HepG2 (cell line): ENCODE measurements around the gene GLYAT. TPM values are rescaled to one million over a fixed set of nuclear protein-coding genes. Genes with fewer than 3 reads are reported as not detected.

ENCODE experiments used
- ATAC-seq: fragments of 200-7000 bp; cut with Tn5 transposase; 3 replicates; pipeline ENCODE4 v1.9.1; 2020; ENCODE audit warnings: mild to moderate bottlenecking, moderate library complexity
- BruUV-seq: library from RNA; stranded (reverse); fragments of 400-500 nt; replicated peaks from 2 replicates; lab custom pipeline; 2021; lab: Mats Ljungman, UMichigan
- CTCF ChIA-PET: fragments of 300-600 bp; formaldehyde crosslinking; extraction: SDS; loops from one replicate; lab custom pipeline; 2021; ENCODE audit warnings: low total read pairs, inconsistent platforms, low intra/inter-chr PET ratio; lab: Yijun Ruan, JAX
- POLR2A ChIA-PET: fragments of 350-600 bp; sonication (Branson Sonifier 250); formaldehyde crosslinking; loops from one replicate; lab custom pipeline; 2020; ENCODE audit warnings: antibody characterized with exemption, inconsistent platforms; lab: Yijun Ruan, JAX
- DNase-seq: peaks from one replicate; pipeline ENCODE4 v3.0.0-alpha.2; 2015; ENCODE audit warnings: low spot score
- FAIRE-seq: peaks from 3 replicates; lab custom pipeline; 2011; peaks lifted over from hg19 to GRCh38; lab: Jason Lieb, UNC
- H2AFZ ChIP-seq: one replicate; pipeline ENCODE4 v1.6.1; 2011; ENCODE audit warnings: low read length, inconsistent platforms
- H3K27ac ChIP-seq: fragments of 300-600 bp; 3 replicates; pipeline ENCODE4 v1.8.0; 2011; ENCODE audit warnings: mixed run types, mild to moderate bottlenecking, mixed read lengths, low read length, inconsistent platforms; ENCODE audit not compliant: insufficient read depth; ENCODE audit errors: extremely low read length
- H3K27me3 ChIP-seq, 2 experiments: fragments of 200-600 bp in 1 of 2; 2 replicates in 1 of 2; 3 replicates in 1 of 2; pipeline versions ENCODE4 v1.6.0 to v1.8.0; 2011; ENCODE audit warnings: low read length in 2 of 2, mild to moderate bottlenecking in 2 of 2, moderate library complexity in 2 of 2, inconsistent platforms in 1 of 2; ENCODE audit not compliant: insufficient read depth in 2 of 2, control insufficient read depth in 1 of 2
- H3K36me3 ChIP-seq, 2 experiments: fragments of 200-600 bp in 1 of 2; replicated peaks in 1 of 2; 2 replicates in 1 of 2; 3 replicates in 1 of 2; pipeline versions ENCODE4 v1.5.1 to v1.8.0; 2011; ENCODE audit warnings: low read length in 2 of 2, inconsistent platforms in 1 of 2; ENCODE audit not compliant: insufficient read depth in 2 of 2, control insufficient read depth in 1 of 2
- H3K4me1 ChIP-seq: 2 replicates; pipeline ENCODE4 v1.5.1; 2012; ENCODE audit warnings: low read length, inconsistent platforms; ENCODE audit not compliant: insufficient read depth
- H3K4me2 ChIP-seq: 2 replicates; pipeline ENCODE4 v1.6.0; 2011; ENCODE audit warnings: low read depth, low read length, inconsistent platforms
- H3K4me3 ChIP-seq, 3 experiments: fragments of 200-600 bp in 1 of 3; sonication (generic), shearing (Covaris generic) in 1 of 3; replicated peaks in 1 of 3; 2 replicates each; pipeline ENCODE4 v1.5.1; 2011 to 2016; ENCODE audit warnings: low read length in 3 of 3, inconsistent platforms in 2 of 3, low read depth in 2 of 3, mild to moderate bottlenecking in 2 of 3, control low read depth in 1 of 3, mixed read lengths in 1 of 3; ENCODE audit not compliant: insufficient read depth in 1 of 3
- H3K79me2 ChIP-seq: one replicate; pipeline ENCODE4 v1.6.1; 2011; ENCODE audit warnings: low read length, inconsistent platforms; ENCODE audit not compliant: insufficient read depth
- H3K9ac ChIP-seq: 2 replicates; pipeline ENCODE4 v1.6.0; 2011; ENCODE audit warnings: mild to moderate bottlenecking, low read depth, low read length, inconsistent platforms; ENCODE audit not compliant: insufficient read depth
- H3K9me3 ChIP-seq: 2 replicates; pipeline ENCODE4 v1.5.1; 2012; ENCODE audit warnings: mild to moderate bottlenecking, low read length
- H4K20me1 ChIP-seq: 2 replicates; pipeline ENCODE4 v1.6.0; 2011; ENCODE audit warnings: inconsistent platforms, mild to moderate bottlenecking, low read length, moderate library complexity; ENCODE audit not compliant: insufficient read depth
- CBFB ChIP-seq: sonication (generic); formaldehyde crosslinking; IDR thresholded peaks from 2 replicates; pipeline ENCODE4 v1.4.0; 2020; ENCODE audit warnings: missing genetic modification reagents
- FIP1L1 ChIP-seq: fragments of 200-400 bp; formaldehyde crosslinking; IDR thresholded peaks from 2 replicates; pipeline ENCODE4 v1.6.1; 2018; ENCODE audit warnings: low read depth, mild to moderate bottlenecking, low read length, moderate library complexity, borderline replicate concordance; ENCODE audit not compliant: insufficient read depth
- FOXA3 ChIP-seq: IDR thresholded peaks from 2 replicates; pipeline ENCODE4 v1.6.1; 2016; ENCODE audit warnings: missing genetic modification reagents, missing compliant biosample characterization
- MAFG ChIP-seq: sonication (generic); formaldehyde crosslinking; IDR thresholded peaks from 2 replicates; pipeline ENCODE4 v1.5.1; 2020; ENCODE audit warnings: mild to moderate bottlenecking, missing genetic modification reagents
- MBD4 ChIP-seq: IDR thresholded peaks from 2 replicates; pipeline ENCODE4 v1.6.1; 2012; ENCODE audit warnings: low read length, inconsistent platforms, borderline replicate concordance
- MED1 ChIP-seq: sonication (generic); formaldehyde crosslinking; IDR thresholded peaks from 2 replicates; pipeline ENCODE4 v1.4.0; 2020; ENCODE audit warnings: missing genetic modification reagents
- MZF1 ChIP-seq: sonication (generic); formaldehyde crosslinking; IDR thresholded peaks from 2 replicates; pipeline ENCODE4 v1.8.1; 2023; ENCODE audit warnings: mild to moderate bottlenecking, missing genetic modification reagents, borderline replicate concordance
- SAP130 ChIP-seq: IDR thresholded peaks from 2 replicates; pipeline ENCODE4 v1.6.1; 2016; ENCODE audit warnings: low read depth
- TMF1 ChIP-seq: sonication (generic); formaldehyde crosslinking; IDR thresholded peaks from 2 replicates; pipeline ENCODE4 v1.8.1; 2022; ENCODE audit warnings: low read depth, missing genetic modification reagents
- ZBTB7A ChIP-seq: sonication (generic); formaldehyde crosslinking; IDR thresholded peaks from 2 replicates; pipeline ENCODE4 v1.8.0; 2022; ENCODE audit warnings: mild to moderate bottlenecking, missing genetic modification reagents
- ZFP1 ChIP-seq: IDR thresholded peaks from 2 replicates; pipeline ENCODE4 v1.6.1; 2016
- ZMAT3 ChIP-seq: sonication (generic); formaldehyde crosslinking; conservative IDR thresholded peaks from 2 replicates; pipeline ENCODE4 v1.7.0; 2021; ENCODE audit warnings: missing genetic modification reagents
- ZNF224 ChIP-seq: sonication (generic); formaldehyde crosslinking; IDR thresholded peaks from 2 replicates; pipeline ENCODE4 v1.5.0; 2020; ENCODE audit warnings: mild to moderate bottlenecking, missing genetic modification reagents
- ZNF468 ChIP-seq: sonication (generic); formaldehyde crosslinking; IDR thresholded peaks from 2 replicates; pipeline ENCODE4 v1.8.0; 2022; ENCODE audit warnings: mild to moderate bottlenecking, moderate library complexity, missing genetic modification reagents
- in situ Hi-C: cut with HindIII; loops from 2 replicates; pipeline ENCODE4 v1.10.0; 2017; ENCODE audit warnings: low pct_unique_long_range_greater_than_20kb; ENCODE audit not compliant: extremely low pct_ligation_motif_present
- intact Hi-C: fragments of 100-400 bp; cut with micrococcal nuclease; formaldehyde crosslinking; loops from one replicate; pipeline ENCODE4 v1.10.0; 2022; ENCODE audit not compliant: unreplicated experiment
- polyA plus RNA-seq, 8 experiments: library from polyadenylated mRNA; depleted of rRNA in 3 of 8; stranded (reverse) in 7 of 8; unstranded in 1 of 8; fragments of >200 nt; fragmentation: Illumina TruSeq in 4 of 8; extraction: Trizol in 4 of 8; gene quantifications; 2 replicates each; pipeline versions ENCODE4 v1.2.1 to v1.2.3, GENCODE V29; 2011 to 2016; ENCODE audit warnings: low read depth in 4 of 8, missing spikeins in 1 of 8, mixed read lengths in 1 of 8; ENCODE audit not compliant: insufficient read depth in 1 of 8
- total RNA-seq, 5 experiments: library from RNA; depleted of rRNA; stranded (reverse); fragments of >200 nt; fragmentation: Illumina TruSeq; extraction: Trizol; gene quantifications; 2 replicates each; pipeline ENCODE4 v1.2.3, GENCODE V29; 2016; ENCODE audit warnings: low read depth in 1 of 5
- TF ChIP-seq, protein P1 (sequence below): sonication (generic); formaldehyde crosslinking; IDR thresholded peaks from 2 replicates; pipeline ENCODE4 v1.4.0; 2020; ENCODE audit warnings: mild to moderate bottlenecking, missing genetic modification reagents
- TF ChIP-seq, protein P2 (sequence below): fragments of 450-650 bp; IDR thresholded peaks from 2 replicates; pipeline ENCODE4 v1.6.1; 2017; ENCODE audit warnings: mild to moderate bottlenecking
- TF ChIP-seq, protein P3 (sequence below): IDR thresholded peaks from 2 replicates; pipeline ENCODE4 v1.6.1; 2016; ENCODE audit warnings: low read depth, borderline replicate concordance
- TF ChIP-seq, protein P4 (sequence below): sonication (generic); formaldehyde crosslinking; conservative IDR thresholded peaks from 2 replicates; pipeline ENCODE4 v1.8.1; 2023; ENCODE audit warnings: missing genetic modification reagents

Gene GLYAT
- total and polyA plus RNA-seq, 2 of the 13 experiments (the other 11 are each of a cell fraction or from before 2014, with no cell fraction given): not detected

DNA sequence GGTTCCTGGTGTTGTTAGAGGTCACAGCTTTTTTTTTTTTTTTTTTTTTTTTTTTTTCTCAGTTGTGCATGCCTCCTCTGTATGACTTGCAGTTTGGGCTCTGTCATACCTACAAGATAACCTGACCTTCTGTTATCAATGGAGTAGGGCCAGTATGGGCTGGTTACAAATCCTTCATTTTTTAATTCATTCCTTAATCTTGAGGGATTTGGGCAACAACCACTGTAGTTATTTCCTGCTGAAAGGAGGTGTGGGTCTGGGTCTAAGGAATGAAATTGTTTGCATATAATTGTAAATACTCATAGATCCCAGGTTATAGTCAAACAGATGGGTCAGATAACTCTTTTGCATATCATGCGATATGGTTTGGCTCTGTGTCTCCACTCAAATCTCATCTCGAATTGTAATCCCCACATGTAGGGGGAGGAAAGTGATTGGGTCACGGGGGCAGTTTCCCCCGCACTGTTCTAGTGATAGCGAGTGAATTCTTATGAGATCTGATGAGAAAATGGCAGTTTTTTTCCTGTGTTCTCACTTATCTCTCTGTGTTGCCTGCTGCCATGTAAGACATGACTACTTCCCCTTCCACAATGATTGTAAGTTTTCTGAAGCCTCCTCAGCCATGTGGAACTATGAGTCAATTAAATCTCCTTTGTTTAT, 14.1 kb upstream of the GLYAT start (continued):
- TF ChIP-seq, protein P1, sequence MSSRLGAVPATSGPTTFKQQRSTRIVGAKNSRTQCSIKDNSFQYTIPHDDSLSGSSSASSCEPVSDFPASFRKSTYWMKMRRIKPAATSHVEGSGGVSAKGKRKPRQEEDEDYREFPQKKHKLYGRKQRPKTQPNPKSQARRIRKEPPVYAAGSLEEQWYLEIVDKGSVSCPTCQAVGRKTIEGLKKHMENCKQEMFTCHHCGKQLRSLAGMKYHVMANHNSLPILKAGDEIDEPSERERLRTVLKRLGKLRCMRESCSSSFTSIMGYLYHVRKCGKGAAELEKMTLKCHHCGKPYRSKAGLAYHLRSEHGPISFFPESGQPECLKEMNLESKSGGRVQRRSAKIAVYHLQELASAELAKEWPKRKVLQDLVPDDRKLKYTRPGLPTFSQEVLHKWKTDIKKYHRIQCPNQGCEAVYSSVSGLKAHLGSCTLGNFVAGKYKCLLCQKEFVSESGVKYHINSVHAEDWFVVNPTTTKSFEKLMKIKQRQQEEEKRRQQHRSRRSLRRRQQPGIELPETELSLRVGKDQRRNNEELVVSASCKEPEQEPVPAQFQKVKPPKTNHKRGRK (CRISPR knock-in tag): no peak
- TF ChIP-seq, all 625 proteins: peak for 0

DNA sequence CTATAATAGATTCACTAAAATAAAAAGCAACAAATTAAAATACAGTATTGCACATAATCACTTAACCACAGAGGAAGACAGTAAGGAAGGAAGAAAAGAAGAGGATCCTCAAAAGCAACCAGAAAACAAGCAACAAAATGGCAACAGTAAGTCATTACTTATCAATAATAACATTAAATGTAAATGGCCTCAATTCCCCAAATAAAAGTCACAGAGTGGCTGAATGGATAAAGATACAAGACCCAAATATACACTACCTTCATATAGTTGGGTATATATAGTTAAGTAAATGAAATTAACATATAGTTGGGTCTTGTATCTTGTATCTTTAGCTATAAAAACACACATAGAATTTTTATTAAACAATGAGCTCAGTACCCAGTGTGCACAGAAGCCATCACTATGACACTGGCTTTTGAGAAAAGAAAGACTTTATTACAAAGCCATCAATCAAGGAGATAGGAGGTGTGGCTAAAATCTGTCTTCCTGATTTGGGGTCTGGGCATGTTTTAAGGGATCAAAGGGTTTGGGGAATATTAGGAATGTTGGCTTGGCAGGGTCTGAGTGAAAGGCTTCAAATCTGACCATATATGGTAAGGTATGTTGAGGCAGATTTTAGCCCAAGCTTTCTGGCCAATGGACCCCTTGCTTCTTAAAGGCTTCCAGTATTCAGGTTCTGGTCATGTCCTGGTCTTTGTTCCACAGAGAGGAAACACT, 13.4 kb upstream of the GLYAT start:
- DNase-seq (no peak), ATAC-seq (no peak), FAIRE-seq (no peak)
- in situ Hi-C loops (no loop called here), intact Hi-C loops (no loop called here)
- Histone ChIP-seq H3K4me1 (no peaks in the 10 kb centered on the region), H3K4me2 (no peak overlapping the region), H3K36me3 (no peaks in the 10 kb centered on the region), H3K79me2 (no peaks in the 10 kb centered on the region), H3K9ac (no peak overlapping the region), H3K9me3 (peaks cover 29% of the 10 kb centered on the region), H3K4me3 (no peak overlapping the region), H3K27ac (no peak overlapping the region), H2AFZ (no peak overlapping the region), H3K27me3 (peaks cover 0 to 1% of the 10 kb centered on the region in 2 experiments; a peak in 1 of 5 replicates), H4K20me1 (no peaks in the 10 kb centered on the region)
- ChIA-PET POLR2A (no interaction called here), CTCF (no interaction called here)
- no TSS peak for BruUV-seq
- TF ChIP-seq ZNF468 (CRISPR knock-in tag): no peak
- TF ChIP-seq ZFP1 (CRISPR knock-in tag): no peak
- TF ChIP-seq, protein P2, sequence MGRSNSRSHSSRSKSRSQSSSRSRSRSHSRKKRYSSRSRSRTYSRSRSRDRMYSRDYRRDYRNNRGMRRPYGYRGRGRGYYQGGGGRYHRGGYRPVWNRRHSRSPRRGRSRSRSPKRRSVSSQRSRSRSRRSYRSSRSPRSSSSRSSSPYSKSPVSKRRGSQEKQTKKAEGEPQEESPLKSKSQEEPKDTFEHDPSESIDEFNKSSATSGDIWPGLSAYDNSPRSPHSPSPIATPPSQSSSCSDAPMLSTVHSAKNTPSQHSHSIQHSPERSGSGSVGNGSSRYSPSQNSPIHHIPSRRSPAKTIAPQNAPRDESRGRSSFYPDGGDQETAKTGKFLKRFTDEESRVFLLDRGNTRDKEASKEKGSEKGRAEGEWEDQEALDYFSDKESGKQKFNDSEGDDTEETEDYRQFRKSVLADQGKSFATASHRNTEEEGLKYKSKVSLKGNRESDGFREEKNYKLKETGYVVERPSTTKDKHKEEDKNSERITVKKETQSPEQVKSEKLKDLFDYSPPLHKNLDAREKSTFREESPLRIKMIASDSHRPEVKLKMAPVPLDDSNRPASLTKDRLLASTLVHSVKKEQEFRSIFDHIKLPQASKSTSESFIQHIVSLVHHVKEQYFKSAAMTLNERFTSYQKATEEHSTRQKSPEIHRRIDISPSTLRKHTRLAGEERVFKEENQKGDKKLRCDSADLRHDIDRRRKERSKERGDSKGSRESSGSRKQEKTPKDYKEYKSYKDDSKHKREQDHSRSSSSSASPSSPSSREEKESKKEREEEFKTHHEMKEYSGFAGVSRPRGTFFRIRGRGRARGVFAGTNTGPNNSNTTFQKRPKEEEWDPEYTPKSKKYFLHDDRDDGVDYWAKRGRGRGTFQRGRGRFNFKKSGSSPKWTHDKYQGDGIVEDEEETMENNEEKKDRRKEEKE: no peak
- TF ChIP-seq SAP130: no peak
- TF ChIP-seq, protein P3, sequence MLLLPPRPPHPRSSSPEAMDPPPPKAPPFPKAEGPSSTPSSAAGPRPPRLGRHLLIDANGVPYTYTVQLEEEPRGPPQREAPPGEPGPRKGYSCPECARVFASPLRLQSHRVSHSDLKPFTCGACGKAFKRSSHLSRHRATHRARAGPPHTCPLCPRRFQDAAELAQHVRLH (CRISPR knock-in tag): no peak
- TF ChIP-seq FOXA3 (CRISPR knock-in tag): no peak
- no peak for TF ChIP-seq ZBTB7A (CRISPR knock-in tag)
- no peak for TF ChIP-seq MBD4
- no peak for TF ChIP-seq TMF1 (CRISPR knock-in tag)
- no peak for TF ChIP-seq ZNF224 (CRISPR knock-in tag)
- no peak for TF ChIP-seq MAFG (CRISPR knock-in tag)
- TF ChIP-seq ZMAT3 (CRISPR knock-in tag): no peak
- no peak for TF ChIP-seq MZF1
- no peak for TF ChIP-seq MED1
- no peak for TF ChIP-seq CBFB (CRISPR knock-in tag)
- TF ChIP-seq FIP1L1: no peak
- TF ChIP-seq, protein P4, sequence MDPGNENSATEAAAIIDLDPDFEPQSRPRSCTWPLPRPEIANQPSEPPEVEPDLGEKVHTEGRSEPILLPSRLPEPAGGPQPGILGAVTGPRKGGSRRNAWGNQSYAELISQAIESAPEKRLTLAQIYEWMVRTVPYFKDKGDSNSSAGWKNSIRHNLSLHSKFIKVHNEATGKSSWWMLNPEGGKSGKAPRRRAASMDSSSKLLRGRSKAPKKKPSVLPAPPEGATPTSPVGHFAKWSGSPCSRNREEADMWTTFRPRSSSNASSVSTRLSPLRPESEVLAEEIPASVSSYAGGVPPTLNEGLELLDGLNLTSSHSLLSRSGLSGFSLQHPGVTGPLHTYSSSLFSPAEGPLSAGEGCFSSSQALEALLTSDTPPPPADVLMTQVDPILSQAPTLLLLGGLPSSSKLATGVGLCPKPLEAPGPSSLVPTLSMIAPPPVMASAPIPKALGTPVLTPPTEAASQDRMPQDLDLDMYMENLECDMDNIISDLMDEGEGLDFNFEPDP (CRISPR knock-in tag): no peak
